NCI-H1092 (cell line): ENCODE results near the gene EED.
"Not testable (repeated sequence)": the region's sequence is repeated elsewhere in the genome, so short reads cannot be mapped to it uniquely, and the experiment has no call there.

Source experiments
- DNase-seq: peaks from one replicate; lab custom pipeline; 2025; lab: John Stamatoyannopoulos, UW

EED gene

DNA sequence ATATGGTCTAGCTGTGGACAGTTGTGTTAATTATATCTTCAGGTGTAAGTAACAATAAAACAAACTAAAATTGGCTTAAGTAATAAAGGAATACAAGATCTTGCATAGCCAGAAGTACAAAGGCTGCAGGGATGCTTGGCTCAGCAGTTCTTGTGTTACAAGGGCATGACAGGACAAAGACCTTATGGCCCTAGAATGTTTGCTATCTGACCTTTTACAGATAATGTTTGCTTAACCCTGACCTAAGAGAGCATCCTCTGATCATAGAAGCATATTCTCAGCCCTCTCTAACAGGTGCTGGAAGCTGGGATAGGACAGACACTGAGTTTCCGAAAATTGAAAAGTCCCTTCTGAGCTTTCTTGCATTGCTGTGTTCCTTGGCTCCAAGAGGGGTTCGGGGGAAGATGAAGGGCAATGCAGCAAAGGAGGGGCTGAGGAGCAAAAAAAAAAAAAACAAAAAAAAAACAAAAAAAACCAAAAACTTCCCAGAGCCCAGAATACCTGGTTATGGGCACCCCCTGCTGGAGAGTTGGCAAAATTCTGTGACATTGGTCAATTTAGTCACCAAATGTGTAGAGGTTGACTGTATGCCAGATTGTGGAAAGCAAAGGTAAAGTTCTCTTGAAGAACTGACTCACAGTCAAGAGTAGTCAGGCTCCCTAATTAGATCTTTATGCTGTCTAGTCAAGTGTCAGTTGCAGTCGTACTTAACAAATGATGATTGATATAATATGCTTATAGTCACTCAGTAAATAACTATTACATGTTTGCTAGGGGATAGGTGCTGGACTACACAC lies 47.1 kb downstream of the EED start:
- DNase-seq: peak; percentile 24

DNA sequence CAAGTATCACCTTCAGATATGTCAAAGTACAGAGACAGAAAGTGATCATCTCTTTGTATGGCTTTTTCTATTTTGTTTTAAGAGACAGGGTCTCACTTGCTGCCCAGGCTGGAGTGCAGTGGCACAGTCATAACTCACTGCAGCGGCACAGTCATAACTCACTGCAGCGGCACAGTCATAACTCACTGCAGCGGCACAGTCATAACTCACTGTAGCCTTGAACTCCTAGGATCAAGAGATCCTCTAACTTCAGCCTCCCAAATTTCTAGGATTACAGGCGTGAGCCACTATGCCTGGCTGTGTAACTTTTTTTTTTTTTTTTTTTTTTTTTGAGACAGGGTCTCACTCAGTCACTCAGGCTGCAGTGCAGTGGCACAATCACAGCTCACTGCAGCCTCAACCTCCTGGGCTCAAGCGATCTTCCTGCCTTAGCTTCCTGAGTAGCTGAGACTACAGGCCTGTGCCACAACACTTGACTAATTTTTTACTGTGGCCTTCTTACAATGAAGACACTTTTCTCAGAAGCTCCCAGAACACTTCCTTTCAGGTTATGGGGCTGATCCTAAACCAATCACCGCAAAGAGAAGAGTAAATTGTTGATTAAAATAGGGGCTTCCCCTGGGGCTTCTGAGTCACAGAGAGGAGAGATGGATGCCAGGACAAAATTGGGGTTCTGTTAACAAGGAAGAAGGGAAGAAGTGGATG lies 48.5 kb downstream of the EED start:
- DNase-seq: no peak

DNA sequence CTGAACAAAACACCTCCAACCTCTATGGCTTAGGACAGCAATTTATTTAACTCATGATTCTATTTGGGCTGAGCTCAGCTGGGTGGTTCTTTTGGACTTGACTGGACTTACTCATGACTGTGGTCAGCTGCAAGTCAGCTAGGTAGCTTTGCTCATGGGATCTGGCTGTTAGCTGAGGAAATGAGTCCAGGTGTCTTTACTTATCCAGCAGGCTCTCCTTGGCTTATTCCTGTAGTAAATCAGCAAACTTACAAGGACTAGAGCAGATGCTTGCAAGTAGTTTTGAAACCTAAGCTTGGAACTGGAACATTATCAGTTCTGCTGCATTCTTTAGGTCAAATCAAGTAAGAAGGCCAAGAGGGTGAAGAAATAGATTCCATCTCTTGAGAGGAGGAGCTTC lies 49.5 kb downstream of the EED start:
- DNase-seq: no peak

DNA sequence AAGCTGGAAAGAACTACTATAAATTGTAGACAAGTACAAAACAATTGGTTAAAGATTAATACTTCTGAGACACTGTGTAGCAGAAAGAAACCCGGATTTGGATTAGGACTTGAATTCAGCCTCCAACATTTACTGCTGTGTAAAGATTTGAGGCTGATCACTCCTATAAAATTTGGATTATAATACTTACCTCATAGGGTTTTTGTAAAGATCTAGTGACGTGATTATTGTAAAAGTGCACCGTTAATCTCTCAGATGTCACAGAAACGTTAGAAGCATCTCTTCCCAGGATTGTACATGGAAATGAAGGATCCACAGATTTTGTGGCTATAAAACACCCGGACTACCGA lies 57.2 kb downstream of the EED start:
- no peak for DNase-seq

DNA sequence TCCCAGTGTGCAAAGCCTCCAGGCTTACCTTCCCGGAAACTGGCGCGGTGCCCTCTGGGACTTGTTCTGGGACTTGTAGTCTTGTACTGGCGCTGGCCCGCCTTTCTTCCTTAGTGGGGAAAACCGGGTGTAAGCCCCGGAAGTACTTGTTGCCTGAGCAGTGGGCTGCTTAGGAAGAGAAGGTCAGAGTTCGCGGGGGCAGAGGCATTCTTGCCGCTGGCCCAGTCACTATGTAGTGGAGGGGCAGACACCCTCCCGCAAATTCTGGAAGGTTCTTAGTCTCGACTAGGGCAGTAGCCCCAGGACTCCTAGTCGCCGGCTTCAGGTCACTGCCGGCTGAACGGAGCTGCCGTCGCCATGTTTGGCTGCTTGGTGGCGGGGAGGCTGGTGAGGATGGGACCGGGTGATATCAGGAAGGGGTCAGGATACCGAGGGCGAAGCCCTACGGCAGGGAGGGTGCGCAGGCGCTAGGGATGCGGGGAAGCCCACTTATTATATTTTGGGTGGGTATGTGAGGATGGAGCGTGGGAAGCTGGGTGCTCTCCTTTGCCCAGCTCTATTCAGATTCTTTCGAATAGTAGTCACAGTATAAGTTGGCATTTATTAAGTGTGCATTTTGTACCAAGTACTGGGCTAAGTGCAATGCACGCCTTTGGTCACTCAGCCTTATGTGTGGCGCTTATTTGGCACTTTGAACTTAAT lies 57.7 kb downstream of the EED start, which contains the start of gene HIKESHI:
Gene HIKESHI (plus strand): TSS at position 149 of the 702 bp plus-strand sequence. CDS start 209 bp downstream, at position 358.
- peak; percentile 99 for DNase-seq

DNA sequence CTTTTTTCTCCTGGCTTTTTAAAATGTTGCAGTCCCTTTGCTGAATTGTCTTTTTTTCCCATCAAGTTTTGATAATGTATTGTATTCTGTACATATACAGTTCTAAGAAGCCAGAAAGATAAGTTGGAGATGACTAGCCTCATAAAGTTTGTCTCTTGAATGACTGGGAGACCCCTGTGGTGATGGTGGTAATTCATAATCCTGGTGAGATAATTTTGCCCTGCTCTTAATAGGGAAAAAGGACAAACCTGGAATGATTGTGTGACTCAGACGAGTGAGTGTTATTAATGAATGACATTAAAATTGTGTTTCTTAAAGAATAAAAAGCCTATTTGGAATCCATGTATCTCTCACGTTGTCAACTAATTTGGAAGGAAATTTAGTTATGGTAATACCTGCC lies 58.7 kb downstream of the EED start:
- no peak for DNase-seq

DNA sequence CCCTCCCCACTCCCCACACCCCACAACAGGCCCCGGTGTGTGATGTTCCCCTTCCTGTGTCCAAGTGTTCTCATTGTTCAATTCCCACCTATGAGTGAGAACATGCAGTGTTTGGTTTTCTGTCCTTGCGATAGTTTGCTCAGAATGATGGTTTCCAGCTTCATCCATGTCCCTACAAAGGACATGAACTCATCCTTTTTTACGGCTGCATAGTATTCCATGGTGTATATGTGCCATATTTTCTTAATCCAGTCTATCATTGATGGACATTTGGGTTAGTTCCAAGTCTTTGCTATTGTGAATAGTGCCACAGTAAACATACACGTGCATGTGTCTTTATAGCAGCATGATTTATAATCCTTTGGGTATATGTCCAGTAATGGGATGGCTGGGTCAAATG lies 64.2 kb downstream of the EED start:
- DNase-seq: not testable (repeated sequence)

DNA sequence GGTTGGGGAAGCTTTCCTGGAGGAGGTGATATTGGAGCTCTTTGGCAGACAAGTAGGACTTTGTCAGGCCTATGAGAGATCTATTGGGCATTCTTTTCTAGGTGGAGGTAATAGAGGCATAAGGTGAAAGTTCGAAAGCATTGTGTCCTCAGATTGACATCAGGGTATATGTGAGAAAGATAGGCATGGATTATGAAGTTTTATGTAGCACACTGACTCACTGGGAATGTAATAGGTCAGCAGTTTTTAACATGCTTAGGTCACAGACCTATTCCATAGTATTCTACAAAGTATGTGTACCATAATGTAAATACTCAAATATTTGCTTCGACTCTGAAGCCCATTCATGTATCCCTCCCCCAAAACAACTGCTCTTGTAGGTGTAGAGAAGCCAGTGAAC lies 69.2 kb downstream of the EED start:
- DNase-seq: no peak

DNA sequence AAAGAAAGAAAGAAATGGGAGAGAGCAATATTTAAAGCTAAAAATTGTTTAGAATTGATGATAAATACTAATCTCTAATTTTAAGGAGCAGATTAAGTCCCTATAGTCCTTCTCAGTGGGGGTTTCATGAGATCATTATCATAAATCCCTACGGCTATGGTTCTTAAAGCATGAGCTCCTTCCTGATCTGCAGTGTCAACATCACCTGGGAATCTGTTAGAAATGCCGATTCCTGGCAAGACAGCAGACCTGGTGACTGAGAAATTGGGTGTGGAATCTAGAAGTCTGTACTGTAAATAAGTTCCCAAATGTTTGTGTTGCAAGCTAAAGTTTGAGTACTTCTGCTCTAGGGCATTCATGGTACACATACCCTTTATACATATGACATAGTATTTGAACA lies 70.1 kb downstream of the EED start:
- DNase-seq: no peak
